H1 (cell line): ENCODE measurements around the gene IRS1.
"Not testable (repeated sequence)": the region's sequence is repeated elsewhere in the genome, so short reads cannot be mapped to it uniquely, and the experiment has no call there.

Experiments used
- EP300 ChIP-seq, 2 experiments: IDR thresholded peaks; 1 replicate in 1 of 2; 2 replicates in 1 of 2; pipeline ENCODE4 v1.6.1; 2011 to 2012; ENCODE audit warnings: low read depth in 2 of 2, low read length in 2 of 2, mild to moderate bottlenecking in 2 of 2, borderline replicate concordance in 1 of 2, inconsistent platforms in 1 of 2, moderate library complexity in 1 of 2
- JUND ChIP-seq: IDR thresholded peaks from 2 replicates; pipeline ENCODE4 v1.6.1; 2011; ENCODE audit warnings: mild to moderate bottlenecking, improper control_type of control experiment, low read length
- MAFK ChIP-seq: IDR thresholded peaks from 2 replicates; pipeline ENCODE4 v1.6.1; 2012; ENCODE audit warnings: low read depth, mild to moderate bottlenecking, improper control_type of control experiment, low read length
- RFX5 ChIP-seq: IDR thresholded peaks from 2 replicates; pipeline ENCODE4 v1.6.1; 2011; ENCODE audit warnings: low read depth, low read length, improper control_type of control experiment, borderline replicate concordance
- TF ChIP-seq, protein P1 (sequence below), 3 experiments: IDR thresholded peaks; 1 replicate in 2 of 3; 2 replicates in 1 of 3; pipeline versions ENCODE4 v1.5.1 to v1.6.1; 2011; ENCODE audit warnings: low read length in 3 of 3, mild to moderate bottlenecking in 3 of 3, inconsistent platforms in 2 of 3, low read depth in 1 of 3, moderate library complexity in 1 of 3; ENCODE audit not compliant: insufficient read depth in 1 of 3; ENCODE audit errors: control extremely low read depth in 1 of 3
- TF ChIP-seq, protein P2 (sequence below): IDR thresholded peaks from 2 replicates; pipeline ENCODE4 v1.6.1; 2012; ENCODE audit warnings: low read length, inconsistent platforms

DNA sequence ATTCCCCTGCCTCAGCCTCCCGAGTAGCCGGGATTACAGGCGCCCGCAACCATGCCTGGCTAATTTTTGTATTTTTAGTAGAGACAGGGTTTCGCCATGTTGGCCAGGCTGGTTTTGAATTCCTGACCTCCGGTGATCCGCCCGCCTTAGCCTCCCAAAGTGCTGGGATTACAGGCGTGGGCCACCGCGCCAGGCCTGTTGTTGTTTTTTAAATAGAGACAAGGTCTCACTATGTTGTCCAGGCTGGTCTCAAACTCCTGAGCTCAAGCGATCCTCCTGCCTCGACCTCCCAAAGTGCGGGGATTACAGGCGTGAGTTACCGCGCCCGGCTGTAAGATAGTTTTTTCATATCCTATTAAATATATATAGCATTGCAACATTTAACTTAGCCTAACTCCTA is 35.3 kb upstream of the IRS1 start:
- TF ChIP-seq, protein P1, sequence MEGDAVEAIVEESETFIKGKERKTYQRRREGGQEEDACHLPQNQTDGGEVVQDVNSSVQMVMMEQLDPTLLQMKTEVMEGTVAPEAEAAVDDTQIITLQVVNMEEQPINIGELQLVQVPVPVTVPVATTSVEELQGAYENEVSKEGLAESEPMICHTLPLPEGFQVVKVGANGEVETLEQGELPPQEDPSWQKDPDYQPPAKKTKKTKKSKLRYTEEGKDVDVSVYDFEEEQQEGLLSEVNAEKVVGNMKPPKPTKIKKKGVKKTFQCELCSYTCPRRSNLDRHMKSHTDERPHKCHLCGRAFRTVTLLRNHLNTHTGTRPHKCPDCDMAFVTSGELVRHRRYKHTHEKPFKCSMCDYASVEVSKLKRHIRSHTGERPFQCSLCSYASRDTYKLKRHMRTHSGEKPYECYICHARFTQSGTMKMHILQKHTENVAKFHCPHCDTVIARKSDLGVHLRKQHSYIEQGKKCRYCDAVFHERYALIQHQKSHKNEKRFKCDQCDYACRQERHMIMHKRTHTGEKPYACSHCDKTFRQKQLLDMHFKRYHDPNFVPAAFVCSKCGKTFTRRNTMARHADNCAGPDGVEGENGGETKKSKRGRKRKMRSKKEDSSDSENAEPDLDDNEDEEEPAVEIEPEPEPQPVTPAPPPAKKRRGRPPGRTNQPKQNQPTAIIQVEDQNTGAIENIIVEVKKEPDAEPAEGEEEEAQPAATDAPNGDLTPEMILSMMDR (IDR thresholded peaks at IDR 0.05; ENCODE audit: control extremely low read depth in 1 of 3, insufficient read depth in 1 of 3, low read depth in 1 of 3, low read length in 3 of 3) = not testable (repeated sequence)
- TF ChIP-seq, protein P2, sequence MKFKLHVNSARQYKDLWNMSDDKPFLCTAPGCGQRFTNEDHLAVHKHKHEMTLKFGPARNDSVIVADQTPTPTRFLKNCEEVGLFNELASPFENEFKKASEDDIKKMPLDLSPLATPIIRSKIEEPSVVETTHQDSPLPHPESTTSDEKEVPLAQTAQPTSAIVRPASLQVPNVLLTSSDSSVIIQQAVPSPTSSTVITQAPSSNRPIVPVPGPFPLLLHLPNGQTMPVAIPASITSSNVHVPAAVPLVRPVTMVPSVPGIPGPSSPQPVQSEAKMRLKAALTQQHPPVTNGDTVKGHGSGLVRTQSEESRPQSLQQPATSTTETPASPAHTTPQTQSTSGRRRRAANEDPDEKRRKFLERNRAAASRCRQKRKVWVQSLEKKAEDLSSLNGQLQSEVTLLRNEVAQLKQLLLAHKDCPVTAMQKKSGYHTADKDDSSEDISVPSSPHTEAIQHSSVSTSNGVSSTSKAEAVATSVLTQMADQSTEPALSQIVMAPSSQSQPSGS = not testable (repeated sequence)
- not testable (repeated sequence) for TF ChIP-seq RFX5; EP300 (IDR thresholded peaks at IDR 0.05; ENCODE audit: borderline replicate concordance in 1 of 2, low read depth in 2 of 2, low read length in 2 of 2); JUND; MAFK
